Panc1 (cell line): ENCODE data around the gene GRPEL2. TPM values are rescaled to one million over a fixed set of nuclear protein-coding genes. Genes with fewer than 3 reads are reported as not detected.
A peak's percentile ranks its signal among the peaks of the same experiment; 100 is the strongest.

Experiments used
- ATAC-seq: fragments of 200-7000 bp; cut with Tn5 transposase; 2 replicates; pipeline ENCODE4 v1.9.1; 2020; ENCODE audit warnings: mild to moderate bottlenecking, moderate library complexity
- BruUV-seq: library from RNA; stranded (reverse); fragments of 400-500 nt; replicated peaks from 2 replicates; lab custom pipeline; 2021; lab: Mats Ljungman, UMichigan
- CTCF ChIA-PET: fragments of 300-600 bp; sonication (Branson Sonifier 250); formaldehyde crosslinking; loops from one replicate; lab custom pipeline; 2022; ENCODE audit warnings: antibody characterized with exemption; lab: Charles Lee
- POLR2A ChIA-PET: fragments of 300-600 bp; sonication (Branson Sonifier 250); formaldehyde crosslinking; loops from one replicate; lab custom pipeline; 2022; ENCODE audit warnings: antibody characterized with exemption; lab: Charles Lee
- DNase-seq: peaks from one replicate; pipeline ENCODE4 v3.0.0-alpha.2; 2010; ENCODE audit warnings: low read depth, low spot score
- H3K27ac ChIP-seq: 2 replicates; pipeline ENCODE4 v1.5.1; 2011; ENCODE audit warnings: mild to moderate bottlenecking, low read length, inconsistent platforms
- H3K27me3 ChIP-seq: fragments of 200-500 bp; sonication (Bioruptor generic); 2 replicates; pipeline ENCODE4 v1.6.0; 2014; ENCODE audit warnings: low read length, inconsistent platforms; ENCODE audit not compliant: control insufficient read depth, insufficient read depth
- H3K36me3 ChIP-seq: fragments of 200-500 bp; sonication (Bioruptor generic); 2 replicates; pipeline ENCODE4 v1.5.1; 2014; ENCODE audit warnings: inconsistent platforms, mild to moderate bottlenecking, low read length, moderate library complexity; ENCODE audit not compliant: control insufficient read depth, insufficient read depth
- H3K4me1 ChIP-seq: 2 replicates; pipeline ENCODE4 v1.5.1; 2011; ENCODE audit warnings: inconsistent platforms, mild to moderate bottlenecking, low read length, moderate library complexity; ENCODE audit not compliant: control insufficient read depth, insufficient read depth
- H3K4me3 ChIP-seq, 2 experiments: 2 replicates each; pipeline ENCODE4 v1.5.1; 2011 to 2012; ENCODE audit warnings: low read depth in 2 of 2, low read length in 2 of 2, mild to moderate bottlenecking in 2 of 2, inconsistent platforms in 1 of 2, moderate library complexity in 1 of 2
- H3K9me3 ChIP-seq: fragments of 200-500 bp; sonication (Bioruptor generic); 2 replicates; pipeline ENCODE4 v1.5.1; 2014; ENCODE audit warnings: low read depth, mild to moderate bottlenecking, inconsistent platforms, low read length, moderate library complexity; ENCODE audit not compliant: control insufficient read depth, insufficient read depth
- CTCF ChIP-seq: fragments of 450-650 bp; IDR thresholded peaks from 2 replicates; pipeline ENCODE4 v1.5.1; 2017; ENCODE audit warnings: mild to moderate bottlenecking
- POLR2AphosphoS5 ChIP-seq: IDR thresholded peaks from 2 replicates; pipeline ENCODE4 v1.6.1; 2012; ENCODE audit warnings: mild to moderate bottlenecking, low read depth, low read length, moderate library complexity
- REST ChIP-seq, 2 experiments: IDR thresholded peaks; 2 replicates each; pipeline ENCODE4 v1.6.1; 2011 to 2012; ENCODE audit warnings: low read depth in 2 of 2, control low read depth in 1 of 2, low read length in 1 of 2, mild to moderate bottlenecking in 1 of 2, moderate library complexity in 1 of 2; ENCODE audit not compliant: insufficient read depth in 1 of 2
- SIN3A ChIP-seq: IDR thresholded peaks from 2 replicates; pipeline ENCODE4 v1.6.1; 2012; ENCODE audit warnings: low read depth, mild to moderate bottlenecking, low read length, moderate library complexity, borderline replicate concordance; ENCODE audit not compliant: insufficient read depth
- TCF7L2 ChIP-seq: IDR thresholded peaks from 2 replicates; pipeline ENCODE4 v1.6.1; 2011; ENCODE audit warnings: mild to moderate bottlenecking, low read depth, low read length, inconsistent platforms
- in situ Hi-C: cut with HindIII; loops from 2 replicates; pipeline ENCODE4 v1.10.0; 2016; ENCODE audit warnings: low sequenced_read_pairs, low pct_unique_long_range_greater_than_20kb
- intact Hi-C: fragments of 100-400 bp; cut with micrococcal nuclease; formaldehyde crosslinking; loops from one replicate; pipeline ENCODE4 v1.10.0; 2022; ENCODE audit not compliant: unreplicated experiment
- total RNA-seq: library from RNA; stranded (reverse); gene quantifications from one replicate; pipeline ENCODE4 v1.2.1, GENCODE V29; 2021; ENCODE audit not compliant: unreplicated experiment

GRPEL2 gene
- total RNA-seq, 1 experiment from 2014 or later, result 30.1 TPM

GRCh38 chr5:149358868-149359495 lies 13.7 kb downstream of the GRPEL2 start:
- Histone ChIP-seq H3K27me3 (no peaks in the 10 kb centered on the region), H3K36me3 (peaks cover 3% of the 10 kb centered on the region), H3K9me3 (no peaks in the 10 kb centered on the region), H3K4me1 (peaks cover 10% of the 10 kb centered on the region), H3K27ac (no peak overlapping the region), H3K4me3 (no peak overlapping the region)
- POLR2A ChIA-PET, result interaction anchor here (0.7 kb wide), 1 partner anchor 32 kb away, joined by 3 read pairs; no protein-coding TSS in a partner anchor
- TSS peak; percentile 40 for BruUV-seq
- TF ChIP-seq POLR2AphosphoS5 (no peak), REST (IDR thresholded peaks at IDR 0.05; ENCODE audit: insufficient read depth in 1 of 2, low read depth in 2 of 2, low read length in 1 of 2) (no peak), CTCF (no peak), TCF7L2 (no peak), SIN3A (no peak)
- ATAC-seq, result no peak
- intact Hi-C loops (no loop called here), in situ Hi-C loops (no loop called here)
- CTCF ChIA-PET, result no interaction called here
- DNase-seq, result no peak

- ChIA-PET CTCF (no interaction called here), POLR2A (no interaction called here)
- TF ChIP-seq REST (IDR thresholded peaks at IDR 0.05; ENCODE audit: insufficient read depth in 1 of 2, low read depth in 2 of 2, low read length in 1 of 2) (no peak), TCF7L2 (no peak), CTCF (no peak), POLR2AphosphoS5 (no peak), SIN3A (no peak)
- in situ Hi-C loops, result no loop called here
- Histone ChIP-seq H3K4me1 (peaks cover 10% of the 10 kb centered on the region), H3K9me3 (no peaks in the 10 kb centered on the region), H3K4me3 (no peak overlapping the region), H3K36me3 (no peaks in the 10 kb centered on the region), H3K27me3 (no peaks in the 10 kb centered on the region), H3K27ac (no peak overlapping the region)
- DNase-seq (no peak), ATAC-seq (no peak)
- BruUV-seq, result no TSS peak
- intact Hi-C loops, result no loop called here
These were observed 15.0 kb downstream of the GRPEL2 start for GRCh38 chr5:149360272-149360671.
